Measurements from ENCODE around the gene SLIT1.

The SLIT1 gene

GRCh38 chr10:96999987-97000386 lies 185.8 kb downstream of the SLIT1 start:
- no peak overlapping the region for H3K4me3 ChIP-seq (ENCODE audit: control insufficient read depth, low read depth, low read length)
- no peak for TF ChIP-seq CTCF (IDR thresholded peaks at IDR 0.05; ENCODE audit: control insufficient read depth, insufficient read depth, low read depth, low read length, missing control alignments)
- DNase-seq (ENCODE audit: low read depth): no peak

GRCh38 chr10:96999337-96999736 lies 186.4 kb downstream of the SLIT1 start:
- TF ChIP-seq CTCF (IDR thresholded peaks at IDR 0.05; ENCODE audit: control insufficient read depth, insufficient read depth, low read depth, low read length, missing control alignments): no peak

GRCh38 chr10:96998329-96998888 lies 187.3 kb downstream of the SLIT1 start:
- no peak overlapping the region for H3K4me3 ChIP-seq (ENCODE audit: control insufficient read depth, low read depth, low read length)
- no peak for DNase-seq (ENCODE audit: low read depth)
- TF ChIP-seq CTCF (IDR thresholded peaks at IDR 0.05; ENCODE audit: control insufficient read depth, insufficient read depth, low read depth, low read length, missing control alignments): no peak

More at GRCh38 chr10:96999337-96999736, 186.4 kb downstream of the SLIT1 start:
- DNase-seq (ENCODE audit: low read depth): no peak
- no peak overlapping the region for H3K4me3 ChIP-seq (ENCODE audit: control insufficient read depth, low read depth, low read length)

GRCh38 chr10:96996275-96996965 lies 189.3 kb downstream of the SLIT1 start:
- H3K4me3 ChIP-seq (ENCODE audit: control insufficient read depth, low read depth, low read length): no peak overlapping the region
- TF ChIP-seq CTCF (IDR thresholded peaks at IDR 0.05; ENCODE audit: control insufficient read depth, insufficient read depth, low read depth, low read length, missing control alignments): no peak
- no peak for DNase-seq (ENCODE audit: low read depth)

GRCh38 chr10:96995851-96996250 lies 189.9 kb downstream of the SLIT1 start:
- H3K4me3 ChIP-seq (ENCODE audit: control insufficient read depth, low read depth, low read length): no peak overlapping the region
- DNase-seq (ENCODE audit: low read depth): no peak
- no peak for TF ChIP-seq CTCF (IDR thresholded peaks at IDR 0.05; ENCODE audit: control insufficient read depth, insufficient read depth, low read depth, low read length, missing control alignments)

- no peak for TF ChIP-seq CTCF (IDR thresholded peaks at IDR 0.05; ENCODE audit: control insufficient read depth, insufficient read depth, low read depth, low read length, missing control alignments)
- DNase-seq (ENCODE audit: low read depth): no peak
- H3K4me3 ChIP-seq (ENCODE audit: control insufficient read depth, low read depth, low read length): no peak overlapping the region
These were observed 193.0 kb downstream of the SLIT1 start for GRCh38 chr10:96992721-96993120.
